Amniotic epithelial cell (primary cell): ENCODE measurements around the gene ZDHHC22.

ENCODE experiments used
- DNase-seq: peaks from one replicate; pipeline ENCODE4 v3.0.0-alpha.2; 2010; ENCODE audit warnings: low read depth

The ZDHHC22 gene

GRCh38 chr14:77157740-77158139 is 16.1 kb upstream of the ZDHHC22 start:
- no peak for DNase-seq

GRCh38 chr14:77155083-77155482 is 13.5 kb upstream of the ZDHHC22 start:
- no peak for DNase-seq

- no peak for DNase-seq
These were observed 12.8 kb upstream of the ZDHHC22 start for GRCh38 chr14:77154421-77154820.

- DNase-seq: no peak
These were observed 12.2 kb upstream of the ZDHHC22 start for GRCh38 chr14:77153802-77154201.

GRCh38 chr14:77151918-77152588 is 10.5 kb upstream of the ZDHHC22 start:
- peak; percentile 22 for DNase-seq

GRCh38 chr14:77151245-77151644 is 9.7 kb upstream of the ZDHHC22 start:
- peak; percentile 4 for DNase-seq

- peak; percentile 16 for DNase-seq
These were observed 7.1 kb upstream of the ZDHHC22 start for GRCh38 chr14:77148510-77149231.

GRCh38 chr14:77145975-77146740 is 4.6 kb upstream of the ZDHHC22 start:
- no peak for DNase-seq

- no peak for DNase-seq
These were observed 3.0 kb upstream of the ZDHHC22 start for GRCh38 chr14:77144412-77145115.

- DNase-seq: no peak
These were observed 1.5 kb upstream of the ZDHHC22 start for GRCh38 chr14:77143071-77143470.

- no peak for DNase-seq
These were observed 612 bp upstream of the ZDHHC22 start for GRCh38 chr14:77142005-77142800.

- DNase-seq: no peak
These were observed 1.0 kb downstream of the ZDHHC22 start for GRCh38 chr14:77140359-77141213.

- no peak for DNase-seq
These were observed 1.8 kb downstream of the ZDHHC22 start for GRCh38 chr14:77139540-77140358.

- no peak for DNase-seq
These were observed 2.6 kb downstream of the ZDHHC22 start for GRCh38 chr14:77139022-77139421.

GRCh38 chr14:77133720-77134338 is 7.8 kb downstream of the ZDHHC22 start:
- DNase-seq: peak; percentile 66

GRCh38 chr14:77131871-77132486 is 9.6 kb downstream of the ZDHHC22 start:
- DNase-seq: no peak

GRCh38 chr14:77131206-77131605 is 10.4 kb downstream of the ZDHHC22 start:
- no peak for DNase-seq

- DNase-seq: no peak
These were observed 11.2 kb downstream of the ZDHHC22 start for GRCh38 chr14:77130386-77130785.

GRCh38 chr14:77128414-77128891 is 13.1 kb downstream of the ZDHHC22 start:
- DNase-seq: peak; percentile 28
